Dermis blood vessel endothelial cell (primary cell): ENCODE measurements around the gene UBC. TPM values are rescaled to one million over a fixed set of nuclear protein-coding genes. Genes with fewer than 3 reads are reported as not detected.

ENCODE experiments used
- DNase-seq: peaks from one replicate; pipeline ENCODE4 v3.0.0; 2010
- total RNA-seq: library from RNA; depleted of rRNA; stranded (reverse); fragments of >200 nt; gene quantifications from 2 replicates; pipeline ENCODE4 v1.2.3, GENCODE V29; 2014

Gene UBC
- total RNA-seq, 1 donor from 2014 or later = 1,840 TPM

DNA sequence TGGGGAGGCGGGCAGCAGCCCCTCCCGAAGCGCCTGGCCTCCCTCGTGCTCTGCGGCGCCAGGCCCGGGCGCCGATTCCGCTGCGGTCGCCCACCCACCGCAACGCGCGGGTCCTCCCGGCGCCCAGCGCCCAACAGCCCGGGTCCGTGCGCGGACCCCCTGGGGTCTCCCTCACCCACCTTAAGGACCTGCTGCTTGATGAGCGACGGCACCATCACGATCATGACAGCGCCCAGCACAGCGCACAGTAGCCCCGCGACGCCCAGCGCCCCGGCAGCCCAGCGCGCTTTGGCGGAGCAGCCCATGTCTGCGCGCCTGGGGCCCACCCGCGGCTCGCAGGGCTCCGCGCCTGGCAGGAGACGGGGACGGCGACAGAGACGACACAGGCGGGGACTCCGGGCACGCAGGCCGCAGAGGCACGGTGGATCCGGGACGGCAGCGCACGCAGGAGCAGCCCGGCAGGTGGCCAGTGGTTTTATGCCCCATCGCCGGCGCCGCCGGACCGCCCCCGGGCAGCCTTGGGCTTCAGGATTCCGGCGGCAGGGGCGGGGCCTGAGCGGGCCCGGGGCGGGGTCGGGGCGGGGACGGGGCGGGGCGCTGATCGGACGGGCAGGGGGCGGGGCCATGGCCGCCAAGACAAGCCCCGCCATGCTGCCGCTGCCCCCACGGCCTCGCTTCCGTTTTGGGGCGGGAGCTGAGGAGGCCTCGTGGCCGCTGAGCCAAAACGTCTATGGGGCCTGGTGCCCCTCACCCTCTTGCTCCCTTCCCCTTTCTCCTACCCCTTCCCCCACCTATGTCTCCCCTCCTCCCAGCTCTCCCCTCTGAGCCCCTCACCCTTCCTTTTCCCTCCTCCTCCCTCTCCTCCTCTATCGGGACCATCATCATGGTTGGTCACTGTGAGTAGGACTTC, 50.8 kb downstream of the UBC start, which contains the start of gene SCARB1:
Gene SCARB1 (minus strand): TSS at position 449 of the 910 bp plus-strand sequence. CDS start 144 bp downstream, at position 305.
- peak; percentile 83 for DNase-seq

DNA sequence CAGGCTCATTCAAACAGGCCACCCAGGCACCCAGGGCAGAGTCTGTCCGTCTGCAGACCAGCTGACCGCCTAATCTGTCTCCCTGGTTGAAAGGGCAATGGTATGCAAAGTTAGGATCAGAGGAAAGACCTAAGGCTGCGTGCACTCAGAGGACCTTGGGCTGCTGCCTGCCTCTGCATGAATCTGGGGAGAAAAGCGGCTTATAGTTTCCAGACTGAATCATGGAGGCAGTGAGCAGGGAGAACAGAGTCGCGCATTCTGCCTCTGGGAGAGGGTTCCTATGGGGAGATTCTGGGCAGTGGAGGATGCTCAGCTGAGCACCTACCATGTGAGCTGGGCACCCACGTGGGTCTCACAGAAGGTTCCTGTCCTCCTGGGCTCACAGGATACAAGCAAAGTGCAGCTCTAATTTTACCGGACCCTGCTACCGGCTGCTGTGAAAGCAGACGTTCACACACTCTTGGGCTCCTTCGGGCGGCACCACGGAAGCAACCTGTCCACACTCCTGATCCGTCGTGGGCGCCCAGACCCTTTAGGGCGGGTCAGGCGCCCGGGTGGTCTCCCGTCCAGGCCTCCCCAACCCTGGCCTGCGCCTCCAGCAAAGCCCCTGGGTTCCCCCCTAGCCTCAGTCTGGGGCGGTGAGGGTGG, 51.6 kb downstream of the UBC start:
- DNase-seq = peak; percentile 31

DNA sequence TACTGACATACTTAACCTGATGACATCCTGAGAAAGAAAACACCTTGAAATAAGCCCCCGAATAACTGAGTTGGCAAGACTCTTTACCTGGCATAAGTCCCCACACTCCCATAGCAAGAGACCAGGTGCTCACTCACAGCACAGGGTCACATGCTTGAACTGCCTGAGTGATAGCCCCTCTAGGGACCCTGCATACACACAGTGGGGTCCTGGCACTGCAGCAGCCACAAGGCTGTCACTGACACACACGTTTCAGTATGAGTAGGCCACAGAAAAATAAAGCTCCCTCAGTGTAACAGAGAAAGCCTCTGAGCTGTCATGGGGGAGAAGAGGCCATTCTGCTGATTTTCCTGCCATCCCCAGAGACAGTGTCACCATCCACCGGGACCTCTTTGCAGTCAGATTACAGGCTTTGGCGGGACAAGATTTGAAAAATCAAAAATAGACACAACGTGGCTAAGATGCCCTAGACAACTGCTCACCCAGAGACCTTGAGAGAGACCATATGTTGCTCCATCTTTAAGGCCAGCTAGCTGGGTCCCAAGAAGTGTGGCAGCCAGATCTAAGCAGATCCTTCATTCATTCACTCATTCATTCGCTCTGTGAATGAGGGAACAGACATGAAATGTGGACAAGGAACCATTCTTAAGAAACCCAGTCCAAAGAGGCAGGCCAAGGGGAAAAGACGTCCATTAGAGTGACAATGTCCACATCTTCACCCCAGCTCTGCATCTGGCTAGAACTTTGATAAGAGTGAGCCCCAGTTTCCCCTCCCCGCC, 52.4 kb downstream of the UBC start:
- no peak for DNase-seq

Other genes starting within 250 kb of the UBC start
- 42.5 and 44.1 TPM in 2 replicates for gene SCARB1, start 50.8 kb downstream of the UBC start, total RNA-seq
- 14.6 and 24.8 TPM in 2 replicates for gene DHX37, start 74.5 kb upstream of the UBC start, total RNA-seq
- 3.9 and 9.4 TPM in 2 replicates for gene BRI3BP, start 79.0 kb upstream of the UBC start, total RNA-seq
- 29.4 and 50.5 TPM in 2 replicates for gene AACS, start 150.8 kb upstream of the UBC start, total RNA-seq